Measurements from ENCODE around the gene OR51E1. TPM values are rescaled to one million over a fixed set of nuclear protein-coding genes. Genes with fewer than 3 reads are reported as not detected.

The OR51E1 gene
- total and polyA plus RNA-seq, 8 donors, result 0.18 to 2.5 (median 0.86) TPM; not detected in 4

Other genes with a start within 250 kb of the OR51E1 start
- not detected for gene OR52K2, start 194.7 kb upstream of the OR51E1 start, total RNA-seq
- gene OR52K2, start 194.7 kb upstream of the OR51E1 start, polyA plus RNA-seq, result not detected
- not detected for gene OR52K1, start 161.3 kb upstream of the OR51E1 start, total RNA-seq
- gene OR52K1, start 161.3 kb upstream of the OR51E1 start, polyA plus RNA-seq, result not detected
- not detected for gene OR52M1, start 98.8 kb upstream of the OR51E1 start, total RNA-seq
- not detected for gene OR52M1, start 98.8 kb upstream of the OR51E1 start, polyA plus RNA-seq
- gene OR52I2, start 62.2 kb upstream of the OR51E1 start, total RNA-seq, result not detected
- not detected for gene OR52I2, start 62.2 kb upstream of the OR51E1 start, polyA plus RNA-seq
- gene OR52I1, start 49.9 kb upstream of the OR51E1 start, total RNA-seq, result not detected
- gene OR52I1, start 49.9 kb upstream of the OR51E1 start, polyA plus RNA-seq, result not detected
- 10 to 100 TPM in 3 of 5 donors, 1 to 10 TPM in 1, not detected in 1; 4.5 to 32.0 (median 16.8) TPM for gene TRIM68, start 35.8 kb upstream of the OR51E1 start, total RNA-seq
- 10 to 100 TPM in 1 of 3 donors, 1 to 10 TPM in 2; 6.5 to 12.1 (median 7.0) TPM for gene TRIM68, start 35.8 kb upstream of the OR51E1 start, polyA plus RNA-seq
- not detected for gene OR51D1, start 6.5 kb upstream of the OR51E1 start, total RNA-seq
- not detected for gene OR51D1, start 6.5 kb upstream of the OR51E1 start, polyA plus RNA-seq
- 10 to 100 TPM in 1 of 5 donors, under 1 TPM in 1, not detected in 3; 0.37 to 26.1 TPM for gene OR51E2, start 53.9 kb downstream of the OR51E1 start, total RNA-seq
- under 1 TPM in 1 of 3 donors, not detected in 2; 0.05 TPM for gene OR51E2, start 53.9 kb downstream of the OR51E1 start, polyA plus RNA-seq
- gene MMP26, start 60.8 kb downstream of the OR51E1 start, total RNA-seq, result not detected
- not detected for gene MMP26, start 60.8 kb downstream of the OR51E1 start, polyA plus RNA-seq
- gene OR51F1, start 126.0 kb downstream of the OR51E1 start, total RNA-seq, result not detected
- not detected for gene OR51F1, start 126.0 kb downstream of the OR51E1 start, polyA plus RNA-seq
- gene OR52R1, start 160.4 kb downstream of the OR51E1 start, total RNA-seq, result not detected
- not detected for gene OR52R1, start 160.4 kb downstream of the OR51E1 start, polyA plus RNA-seq
- gene OR51F2, start 177.3 kb downstream of the OR51E1 start, total RNA-seq, result not detected
- not detected for gene OR51F2, start 177.3 kb downstream of the OR51E1 start, polyA plus RNA-seq
- gene OR51S1, start 205.2 kb downstream of the OR51E1 start, total RNA-seq, result not detected
- gene OR51S1, start 205.2 kb downstream of the OR51E1 start, polyA plus RNA-seq, result not detected
- not detected for gene OR51T1, start 237.9 kb downstream of the OR51E1 start, total RNA-seq
- gene OR51T1, start 237.9 kb downstream of the OR51E1 start, polyA plus RNA-seq, result not detected